T-helper 2 cell (primary cell): ENCODE data around the gene CPLX1.

Experiments
- DNase-seq, 5 experiments: peaks; one replicate each; pipeline versions ENCODE4 v3.0.0 to v3.0.0-alpha.2; 2012 to 2022
- total RNA-seq, 2 donors: gene quantifications; one replicate each; lab custom pipeline; 2026; lab: John Stamatoyannopoulos, UW

The CPLX1 gene
- 0.20 to 0.62 reads per million in 2 donors for total RNA-seq

DNA sequence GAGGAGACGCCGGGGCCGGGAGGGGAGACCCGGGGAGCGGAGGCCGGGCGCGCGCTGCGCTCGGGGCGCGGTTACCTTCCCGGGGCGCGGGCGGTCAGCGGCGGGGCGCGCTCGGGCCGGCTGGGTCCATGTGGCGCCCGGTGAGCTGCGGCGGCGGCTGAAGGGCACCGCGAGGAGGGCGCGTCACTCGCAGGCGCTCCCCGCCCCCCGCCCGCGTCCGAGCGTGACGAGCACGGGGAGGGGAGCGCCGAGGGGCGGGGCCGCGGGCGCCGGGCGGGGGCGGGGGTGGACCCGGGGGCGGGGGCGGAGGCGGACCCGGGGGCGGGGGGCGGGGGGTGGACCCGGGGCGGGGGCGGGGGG, at the start of gene CPLX1:
CPLX1 (minus strand) TSS at position 159 of the 360 bp plus-strand sequence. CDS start 1,607 bp downstream, outside the sequence.
- peak in 1 of 5 experiments; percentile 35 for DNase-seq

GRCh38 chr4:874971-875817, 49.3 kb upstream of the CPLX1 start:
- DNase-seq, result no peak

GRCh38 chr4:874056-874455, 48.1 kb upstream of the CPLX1 start:
- DNase-seq, result no peak

GRCh38 chr4:872241-872981, 46.5 kb upstream of the CPLX1 start:
- DNase-seq, result no peak

DNA sequence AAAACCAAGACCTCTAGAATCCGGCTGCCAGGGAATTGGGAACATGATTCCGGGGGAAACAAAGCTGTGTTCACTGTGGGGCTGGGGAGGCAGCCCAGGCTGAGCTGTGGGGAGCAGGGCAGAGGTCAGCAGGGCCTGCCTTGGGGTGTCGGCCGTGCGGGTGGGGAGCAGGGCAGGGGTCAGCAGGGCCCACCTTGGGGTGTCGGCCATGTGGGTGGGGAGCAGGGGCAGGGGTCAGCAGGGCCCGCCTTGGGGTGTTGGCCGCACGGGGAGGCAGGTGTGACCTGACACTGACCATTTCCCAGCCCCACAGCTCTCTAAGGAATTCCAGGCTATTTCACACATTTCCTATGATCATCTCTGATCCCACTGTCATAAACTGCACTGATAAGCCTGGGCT, 45.6 kb upstream of the CPLX1 start:
- DNase-seq, result no peak

GRCh38 chr4:870951-871350, 45.0 kb upstream of the CPLX1 start:
- no peak for DNase-seq

GRCh38 chr4:869776-870175, 43.8 kb upstream of the CPLX1 start:
- no peak for DNase-seq

DNA sequence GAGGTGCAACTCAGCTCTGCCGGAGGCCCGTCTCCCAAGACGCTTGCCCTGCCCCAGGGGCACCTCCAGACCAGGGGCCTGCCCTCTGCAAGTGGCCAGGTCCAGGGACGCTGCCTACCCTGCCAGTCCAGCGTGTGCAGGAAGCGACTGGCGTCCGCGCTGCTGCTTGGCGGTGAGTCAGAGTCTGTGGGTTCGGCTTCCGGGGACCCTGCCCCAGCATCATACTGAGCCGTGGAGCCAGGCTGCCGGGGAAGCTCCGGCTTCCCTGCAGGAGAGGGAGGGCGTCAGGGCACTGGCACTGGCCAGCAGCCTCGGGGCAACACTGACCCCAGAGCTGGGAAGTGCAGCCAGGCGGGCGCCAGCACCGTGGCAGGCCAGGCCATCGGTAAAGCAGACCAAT, 42.5 kb upstream of the CPLX1 start:
- DNase-seq, result no peak

DNA sequence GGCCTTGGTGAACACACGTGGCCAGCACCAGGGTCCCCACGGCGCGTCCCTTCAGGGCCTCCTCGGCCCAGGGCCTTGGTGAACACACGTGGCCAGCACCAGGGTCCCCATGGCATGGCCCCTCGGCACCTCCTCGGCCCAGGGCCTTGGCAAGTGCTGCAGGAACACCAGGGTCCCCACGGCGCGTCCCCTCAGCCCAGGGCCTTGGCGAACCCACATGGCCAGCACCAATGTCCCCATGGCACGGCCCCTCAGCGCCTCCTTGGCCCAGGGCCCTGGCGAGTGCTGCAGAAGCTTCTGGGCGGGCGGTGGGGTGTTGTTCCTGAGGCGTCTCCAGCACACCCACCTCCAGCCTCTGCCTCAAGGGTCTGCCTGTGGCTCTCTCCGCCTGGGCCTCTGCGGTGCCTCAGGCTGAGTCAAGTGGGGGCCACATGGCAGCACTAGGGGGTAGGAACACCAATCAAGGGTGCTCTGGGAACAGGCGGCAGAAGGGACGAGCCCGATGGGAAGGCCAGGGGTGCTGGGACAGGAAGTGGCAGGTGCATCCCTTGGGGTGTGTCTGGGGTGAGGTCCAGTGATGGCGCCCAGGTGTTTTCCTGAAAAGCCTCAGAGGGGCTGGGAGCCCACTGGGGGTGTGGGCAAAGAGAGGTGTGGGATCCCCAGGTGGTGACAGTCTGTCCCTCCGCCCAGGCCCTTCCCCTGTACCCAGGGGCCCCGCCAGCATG, 41.8 kb upstream of the CPLX1 start:
- no peak for DNase-seq

DNA sequence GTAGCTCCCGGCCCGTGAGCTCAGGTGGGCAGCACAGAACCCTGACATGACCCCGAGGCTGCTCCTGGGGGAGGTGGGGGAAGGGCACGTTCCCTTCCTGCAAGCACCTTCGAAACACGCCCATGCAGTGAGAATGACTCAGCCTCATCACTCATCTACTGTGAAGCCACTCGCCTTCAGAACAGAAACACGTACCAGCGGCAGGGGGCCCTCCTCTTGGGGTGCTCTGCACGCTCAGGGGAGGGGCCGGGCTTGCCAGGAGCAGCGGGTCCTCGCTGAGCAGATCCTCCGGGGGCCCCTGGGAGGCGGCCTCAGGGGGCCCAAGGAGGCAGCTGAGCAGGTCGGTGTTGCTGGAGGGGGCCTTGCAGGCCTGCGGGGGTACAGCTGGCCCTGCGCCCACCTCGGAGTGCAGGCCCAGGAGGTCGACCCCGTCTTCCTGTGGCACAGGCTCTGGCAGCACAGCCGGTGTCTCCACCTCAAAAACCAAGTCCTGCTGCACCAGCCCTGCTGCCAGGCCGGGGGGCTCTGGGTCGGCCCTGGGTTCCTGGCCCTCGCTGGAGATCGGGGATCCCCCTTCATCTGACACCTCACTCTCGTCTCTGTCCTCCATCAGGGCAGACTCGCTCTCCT, 40.9 kb upstream of the CPLX1 start:
- DNase-seq, result no peak

DNA sequence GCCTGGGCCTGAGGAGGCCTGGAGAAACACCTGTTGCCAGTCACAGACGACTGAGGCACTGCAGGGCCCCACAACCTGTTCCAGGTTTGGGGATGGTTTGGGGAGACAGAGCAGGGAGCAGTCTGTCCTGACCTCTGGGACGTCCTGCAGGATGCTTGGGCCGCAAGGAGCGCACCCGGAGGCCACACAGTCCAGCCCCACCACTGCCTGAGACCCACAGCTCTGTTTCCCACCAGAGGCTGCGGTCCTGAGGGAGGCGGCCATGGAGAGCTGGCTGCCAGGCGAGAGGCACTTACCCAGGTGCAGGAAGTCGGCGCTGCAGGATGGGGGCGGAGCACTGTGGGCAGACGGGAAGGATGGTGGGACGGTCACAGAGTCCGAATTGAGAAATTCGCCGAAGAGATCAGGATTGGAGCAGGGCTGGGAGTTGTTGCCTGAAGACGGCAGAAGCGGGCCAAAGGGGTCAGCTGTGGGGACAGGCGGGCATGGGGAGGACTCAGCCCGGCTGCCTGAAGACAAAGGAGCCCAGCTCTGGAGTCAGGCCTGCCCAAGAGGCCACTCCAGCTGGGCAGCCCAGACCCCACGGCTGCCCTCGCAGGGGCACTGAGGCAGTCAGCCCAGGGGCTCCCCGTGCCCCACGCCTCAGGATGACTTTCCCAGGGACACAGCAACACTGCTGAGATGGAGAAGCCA, 40.3 kb upstream of the CPLX1 start:
- no peak for DNase-seq

DNA sequence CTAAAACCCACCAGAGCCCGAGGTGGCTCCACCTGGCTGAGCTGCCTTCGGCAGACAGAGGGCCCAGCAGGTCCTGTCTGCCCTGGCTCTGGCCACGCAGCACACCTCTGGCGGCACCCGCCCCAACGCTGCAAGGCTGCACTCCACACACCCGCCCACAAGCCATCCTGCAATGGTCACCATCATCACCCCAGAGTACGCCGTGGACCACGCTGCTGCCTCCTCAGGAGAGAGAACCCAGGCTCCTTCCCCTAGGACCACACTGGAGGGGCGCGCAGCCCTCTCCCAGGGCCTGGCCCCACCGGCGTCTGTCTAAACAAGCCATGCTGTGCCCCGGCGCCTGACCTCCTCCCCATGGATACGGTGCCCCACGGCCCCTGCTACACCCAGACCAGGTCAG, 39.6 kb upstream of the CPLX1 start:
- no peak for DNase-seq

DNA sequence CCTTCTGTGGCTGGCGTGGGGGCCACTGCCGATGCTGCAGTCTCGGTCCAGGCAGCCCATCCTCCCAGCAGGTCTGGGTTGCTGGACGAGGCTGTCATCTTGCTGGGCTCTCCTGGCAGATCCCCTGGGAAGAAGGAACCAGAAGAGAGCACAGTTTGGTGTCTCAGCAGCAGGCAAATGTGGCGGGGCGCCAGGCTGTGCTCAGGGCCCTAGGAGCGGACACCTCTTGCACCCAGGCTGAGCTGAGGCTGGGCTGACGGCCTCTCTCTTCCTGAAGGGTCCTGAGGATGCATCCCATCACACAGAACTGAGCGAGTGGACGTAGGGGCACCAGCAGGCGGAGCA, 39.2 kb upstream of the CPLX1 start:
- DNase-seq, result no peak

- no peak for DNase-seq
Observed at GRCh38 chr4:864456-865120, 38.7 kb upstream of the CPLX1 start.

GRCh38 chr4:860561-860960, 34.6 kb upstream of the CPLX1 start:
- DNase-seq, result no peak

DNA sequence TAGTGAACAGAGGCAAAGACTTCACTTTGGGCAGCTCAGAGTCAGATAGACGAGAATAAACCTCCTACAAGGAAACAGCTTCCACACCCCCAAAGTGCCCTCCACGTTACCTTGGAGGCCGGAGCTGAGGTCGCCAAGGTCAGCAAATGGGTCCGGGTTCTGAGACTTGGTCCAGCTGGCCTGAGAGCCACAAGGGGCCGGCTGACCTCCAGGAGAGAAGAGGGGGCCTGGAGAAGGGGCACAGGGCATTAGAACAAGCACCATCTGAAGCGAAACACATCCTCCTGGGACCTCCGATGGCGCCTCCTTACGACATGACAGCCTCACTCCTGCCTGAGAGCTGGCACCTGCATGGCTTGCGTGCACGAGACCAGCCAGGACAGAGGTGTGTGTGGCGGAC, 33.6 kb upstream of the CPLX1 start:
- no peak for DNase-seq

DNA sequence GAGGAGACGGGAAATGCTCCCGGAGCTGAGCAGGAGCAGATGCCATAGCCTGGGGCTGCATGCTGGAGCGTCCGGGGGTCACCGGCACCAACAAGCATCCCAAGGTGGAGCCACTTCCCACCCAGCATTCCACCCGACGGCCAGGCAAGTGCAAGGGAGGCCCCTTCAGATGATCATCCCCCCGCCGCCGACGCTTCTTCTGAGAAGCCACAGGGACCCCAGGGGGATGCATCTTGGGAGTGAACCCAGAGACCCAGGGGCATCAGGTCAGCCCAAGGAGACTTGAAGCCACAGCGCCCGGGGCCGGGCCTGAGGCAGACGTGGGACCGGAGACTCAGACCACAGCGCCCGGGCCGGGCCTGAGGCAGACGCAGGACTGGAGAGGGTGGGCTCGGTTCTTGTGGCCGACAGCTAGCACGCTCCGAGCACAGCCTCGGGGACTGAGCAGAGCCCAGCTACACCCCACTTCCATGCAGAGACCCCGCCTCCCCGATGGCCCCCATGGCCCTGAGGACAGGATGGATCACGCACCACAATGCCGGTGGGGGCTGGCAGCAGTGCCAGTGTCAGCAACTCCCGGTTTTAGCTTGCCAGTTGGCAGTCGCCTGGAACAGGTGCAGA, 33.0 kb upstream of the CPLX1 start:
- no peak for DNase-seq

DNA sequence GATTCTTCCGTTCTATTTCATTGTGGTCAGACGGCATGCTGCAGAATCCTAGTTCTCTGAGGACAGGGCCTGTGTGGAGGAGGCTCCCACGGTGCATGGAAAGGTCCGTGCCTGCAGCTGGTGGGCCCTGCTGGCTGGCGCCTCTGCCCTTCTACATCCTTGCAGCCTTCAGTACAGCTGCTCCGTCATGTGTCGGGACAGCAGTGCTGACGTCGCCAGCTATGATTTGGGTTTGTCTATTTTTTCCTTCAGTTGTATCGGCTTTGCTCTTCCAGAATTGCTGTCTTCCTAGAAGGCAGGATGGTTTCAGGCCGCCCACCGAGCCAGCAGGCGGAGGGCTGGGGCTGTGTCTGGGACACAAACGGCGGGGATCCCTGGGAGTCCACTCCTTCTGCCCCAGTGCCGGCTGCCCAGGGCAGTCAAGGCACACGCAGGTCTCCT, 32.1 kb upstream of the CPLX1 start:
- no peak for DNase-seq

- no peak for DNase-seq
Observed at GRCh38 chr4:857461-857860, 31.5 kb upstream of the CPLX1 start.

- DNase-seq, result peak in 2 of 5 experiments; percentile 27 to 64
Observed at GRCh38 chr4:856225-856901, 30.4 kb upstream of the CPLX1 start.

- DNase-seq, result no peak
Observed at GRCh38 chr4:855880-856224, 29.9 kb upstream of the CPLX1 start.
